Activated CD4-positive, alpha-beta T cell treated with anti-CD3 and anti-CD28 coated beads for 24 hours (primary cell): Measurements from ENCODE around the gene TBPL1.
"Not testable (repeated sequence)": the region's sequence is repeated elsewhere in the genome, so short reads cannot be mapped to it uniquely, and the experiment has no call there.

Experiments used
- DNase-seq, 2 donors: peaks; one replicate each; pipeline ENCODE4 v3.0.0-alpha.2; 2020; ENCODE audit warnings: low read depth in 2 of 2

The TBPL1 gene

GRCh38 chr6:133952815-133953633 is at the start of gene TBPL1:
TBPL1 (plus strand) TSS chr6:133953224; CDS start chr6:133980126, 26,902 bp downstream.
- DNase-seq = peak; percentile 87 to 89

GRCh38 chr6:133903855-133904254 is 49.2 kb upstream of the TBPL1 start:
- no peak for DNase-seq

DNA sequence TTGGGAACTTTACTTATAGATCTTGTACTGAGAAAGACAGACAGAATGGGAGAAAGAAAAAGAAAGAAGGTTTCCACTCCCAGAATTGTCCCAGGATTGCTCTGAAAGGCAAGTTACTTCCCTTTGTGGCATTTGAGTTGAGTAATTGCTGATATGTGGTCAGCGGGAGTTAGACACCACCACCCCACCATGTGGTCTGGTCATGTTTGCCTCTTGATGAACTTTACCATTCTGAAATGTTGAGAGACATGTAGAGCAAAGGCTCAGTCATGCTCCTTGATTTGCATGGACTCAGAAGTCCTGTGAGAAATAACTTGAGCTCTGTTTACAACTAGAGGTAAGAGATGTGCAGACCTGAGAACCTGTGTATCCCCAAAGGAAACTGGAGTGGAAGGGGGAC is 47.0 kb upstream of the TBPL1 start:
- DNase-seq = no peak

DNA sequence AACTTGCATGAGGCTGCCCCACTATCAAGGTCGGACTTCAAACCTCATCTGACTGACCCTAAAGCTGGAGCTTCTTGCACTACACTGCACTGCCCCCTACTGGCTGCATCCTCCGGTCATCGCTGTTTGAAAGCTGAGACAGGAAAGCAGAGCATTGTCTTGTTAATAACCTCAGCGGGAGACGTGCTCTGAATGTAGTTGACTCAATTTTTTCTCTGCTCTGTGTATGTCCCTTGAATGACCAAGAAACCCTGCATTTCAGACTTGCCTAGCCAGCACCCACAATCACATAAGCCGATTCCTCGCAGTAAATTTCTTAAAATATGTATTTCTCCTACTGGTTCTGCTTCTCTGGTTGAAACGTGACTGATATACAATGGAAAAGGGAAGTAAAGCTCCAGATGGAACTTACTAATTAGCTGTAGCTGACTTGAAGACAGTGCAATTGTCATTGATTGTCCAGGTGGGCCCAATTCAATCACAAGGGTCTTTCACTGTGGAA is 36.3 kb upstream of the TBPL1 start:
- DNase-seq = peak; percentile 67 to 80

DNA sequence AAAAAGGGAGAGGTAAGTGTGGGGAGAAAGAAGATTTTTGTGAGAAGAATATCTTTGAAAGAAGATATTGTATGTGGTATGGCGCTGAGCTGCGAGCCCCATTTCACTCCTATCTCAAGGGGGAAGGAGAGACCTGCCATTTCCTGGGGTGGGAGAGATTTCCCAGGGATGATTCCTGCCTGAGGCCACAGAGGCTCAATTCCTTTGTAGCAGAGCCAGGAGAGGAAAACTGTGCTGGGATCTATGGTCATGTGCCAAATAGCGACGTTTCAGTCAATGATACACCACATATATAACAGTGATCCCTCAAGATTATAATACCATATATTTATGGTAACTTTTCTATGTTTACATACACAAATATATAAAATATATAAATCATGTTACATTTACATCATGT is 35.2 kb upstream of the TBPL1 start:
- no peak for DNase-seq

GRCh38 chr6:133918208-133918930 is 34.7 kb upstream of the TBPL1 start:
- no peak for DNase-seq

- DNase-seq = no peak
These were observed 33.7 kb upstream of the TBPL1 start for GRCh38 chr6:133919362-133919761.

- DNase-seq = peak; percentile 50 to 64
These were observed 31.7 kb upstream of the TBPL1 start for GRCh38 chr6:133921249-133921859.

DNA sequence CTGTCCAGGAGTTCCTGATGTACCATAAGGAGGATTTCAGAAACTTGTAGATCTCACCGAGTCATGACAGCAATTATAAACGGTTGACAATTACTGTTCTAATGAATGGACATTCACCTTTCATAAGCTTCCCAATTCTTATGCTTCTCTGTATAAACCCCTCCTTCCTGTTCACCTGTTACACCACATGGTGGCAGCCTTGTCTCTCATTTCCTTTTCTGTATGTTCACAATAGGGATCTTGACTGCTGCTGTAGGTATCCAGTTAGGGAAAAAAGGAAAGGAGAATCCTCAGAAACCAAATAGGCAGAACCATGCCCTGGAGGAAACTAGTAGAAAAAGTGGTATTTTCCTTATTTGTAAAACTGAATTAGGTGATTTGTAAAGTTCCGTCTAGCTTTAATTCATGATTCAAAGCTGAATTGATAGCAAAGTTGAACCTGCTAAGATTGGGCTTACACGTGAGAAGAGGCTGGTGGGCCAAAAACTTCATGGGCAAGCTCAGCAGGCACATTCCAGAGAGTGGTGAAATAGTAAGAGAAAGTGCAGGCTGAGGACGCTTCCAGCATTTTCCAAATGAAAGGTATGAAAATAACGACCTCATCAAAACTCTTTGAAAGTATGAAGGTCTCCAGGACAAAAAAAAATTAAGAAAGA is 29.0 kb upstream of the TBPL1 start:
- DNase-seq = peak; percentile 28 to 39

DNA sequence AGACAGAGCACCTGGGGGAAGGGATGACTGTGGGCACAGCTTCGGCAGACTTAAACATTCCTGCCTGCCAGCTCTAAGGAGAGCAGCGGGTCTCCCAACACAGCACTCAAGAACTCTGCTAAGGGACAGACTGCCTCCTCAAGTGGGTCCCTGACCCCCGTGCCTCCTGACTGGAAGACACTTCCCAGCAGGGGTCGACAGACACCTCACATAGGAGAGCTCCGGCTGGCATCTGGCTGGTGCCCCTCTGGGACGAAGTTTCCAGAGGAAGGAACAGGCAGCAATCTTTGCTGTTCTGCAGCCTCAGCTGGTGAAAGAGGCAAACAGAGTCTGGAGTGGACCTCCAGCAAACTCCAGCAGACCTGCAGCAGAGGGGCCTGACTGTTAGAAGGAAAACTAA is 21.8 kb upstream of the TBPL1 start:
- not testable (repeated sequence) for DNase-seq

DNA sequence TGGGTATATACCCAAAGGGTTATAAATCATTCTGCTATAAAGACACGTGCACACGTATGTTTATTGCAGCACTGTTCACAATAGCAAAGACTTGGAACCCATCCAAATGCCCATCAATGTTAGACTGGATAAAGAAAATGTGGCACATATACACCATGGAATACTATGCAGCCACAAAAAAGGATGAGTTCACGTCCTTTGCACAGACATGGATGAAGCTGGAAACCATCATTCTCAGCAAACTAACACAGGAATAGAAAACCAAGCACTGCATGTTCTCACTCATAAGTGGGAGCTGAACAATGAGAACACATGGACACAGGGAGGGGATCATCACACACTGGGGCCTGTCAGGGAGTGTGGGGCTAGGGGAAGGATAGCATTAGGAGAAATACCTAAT is 16.7 kb upstream of the TBPL1 start:
- not testable (repeated sequence) for DNase-seq

DNA sequence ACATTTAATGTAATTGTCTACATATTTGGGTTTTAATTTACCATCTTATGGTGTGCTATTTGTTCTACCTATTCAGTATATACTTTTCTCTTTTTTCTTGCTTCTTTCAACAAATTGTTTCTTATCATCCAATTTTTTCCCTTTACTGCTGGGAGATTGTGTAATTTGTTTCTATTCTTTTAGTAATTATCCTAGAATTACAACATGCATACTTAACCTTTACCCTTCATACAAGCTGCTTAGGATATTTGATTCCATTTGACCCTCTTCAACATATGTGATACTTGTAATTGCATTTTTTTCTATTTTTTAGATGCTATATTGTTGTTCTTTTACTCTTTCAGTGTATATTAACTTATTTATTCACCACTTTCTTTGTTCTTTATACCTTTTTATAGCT is 15.1 kb upstream of the TBPL1 start:
- no peak for DNase-seq

- DNase-seq = no peak
These were observed 14.5 kb upstream of the TBPL1 start for GRCh38 chr6:133938533-133938932.

- DNase-seq = no peak
These were observed 13.0 kb upstream of the TBPL1 start for GRCh38 chr6:133939778-133940667.

DNA sequence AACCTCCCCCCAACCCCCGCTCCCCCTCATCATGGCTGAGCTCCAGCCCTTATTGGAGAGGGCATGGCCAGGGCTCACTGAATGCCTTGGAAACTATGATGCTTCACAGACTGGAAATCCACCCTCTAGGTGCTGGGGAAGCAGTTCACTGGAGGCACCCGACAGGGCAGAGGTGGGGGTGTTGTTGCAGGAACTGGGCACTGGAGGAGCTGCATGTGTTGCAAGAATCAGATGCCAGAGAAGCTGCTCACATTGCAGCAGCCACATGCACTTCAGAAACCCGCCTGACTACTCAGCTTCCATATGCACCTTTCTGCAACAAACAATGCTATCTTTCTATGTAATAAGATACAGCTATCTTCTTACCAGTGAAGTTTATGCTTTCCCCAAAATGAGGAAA is 7.9 kb upstream of the TBPL1 start:
- DNase-seq = no peak

DNA sequence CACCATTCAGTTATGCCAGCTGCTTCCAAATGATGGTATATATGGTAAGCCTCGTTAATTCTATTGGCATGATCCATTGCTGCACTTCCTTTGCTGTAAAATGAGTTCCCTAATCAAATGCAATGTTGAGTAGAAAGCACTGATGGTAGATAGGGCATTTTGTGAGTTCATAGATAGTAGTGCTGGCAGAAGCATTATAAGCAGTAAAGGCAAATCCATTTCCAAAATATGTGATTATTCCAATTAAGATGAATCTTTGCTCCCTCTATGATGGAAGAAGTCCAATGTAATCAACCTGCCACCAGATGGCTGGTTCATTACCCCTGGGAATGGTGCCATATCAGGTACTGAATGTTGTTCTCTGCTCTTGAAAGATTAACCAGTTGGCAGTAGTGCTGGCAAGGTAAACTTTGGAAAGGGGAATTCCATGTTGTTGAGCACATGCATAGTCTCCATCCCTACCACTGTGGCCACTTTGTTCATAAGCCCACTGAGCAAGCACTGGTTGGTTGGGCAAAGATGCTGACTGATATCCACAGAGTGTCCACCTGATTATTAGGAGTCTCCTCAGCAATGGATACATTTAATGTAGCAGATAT is 5.6 kb upstream of the TBPL1 start:
- DNase-seq = no peak

- no peak for DNase-seq
These were observed 4.6 kb upstream of the TBPL1 start for GRCh38 chr6:133948472-133948871.

DNA sequence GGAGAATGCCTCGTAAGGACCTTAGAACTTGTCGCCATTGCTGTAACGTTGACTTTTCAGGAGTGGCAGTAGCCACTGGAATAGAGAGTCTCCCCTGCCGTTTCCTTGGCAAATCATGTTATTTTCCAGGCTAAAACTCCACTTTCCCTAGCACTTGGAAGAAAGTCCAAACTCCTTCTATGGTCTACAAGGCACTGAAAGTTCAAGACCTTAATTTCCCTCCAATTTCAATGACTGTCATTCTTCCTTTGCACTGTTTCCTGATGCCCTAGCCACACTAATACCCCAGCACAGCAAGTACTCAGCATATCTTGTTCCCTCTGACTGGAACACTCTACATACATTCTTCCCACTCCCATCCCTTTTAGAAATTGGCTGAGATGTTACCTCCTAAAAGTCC is 1.8 kb upstream of the TBPL1 start:
- no peak for DNase-seq

- DNase-seq = peak; percentile 11 to 15
These were observed 876 bp upstream of the TBPL1 start for GRCh38 chr6:133951881-133952814.
